Stimulated activated CD4-positive, alpha-beta T cell treated with anti-CD3 and anti-CD28 coated beads, Interleukin-15, amount 100 ng/mL, for 24 hours (primary cell): ENCODE measurements around the gene CLPSL2.

Experiments
- DNase-seq: peaks from one replicate; pipeline ENCODE4 v3.0.0-alpha.2; 2020

Gene CLPSL2

DNA sequence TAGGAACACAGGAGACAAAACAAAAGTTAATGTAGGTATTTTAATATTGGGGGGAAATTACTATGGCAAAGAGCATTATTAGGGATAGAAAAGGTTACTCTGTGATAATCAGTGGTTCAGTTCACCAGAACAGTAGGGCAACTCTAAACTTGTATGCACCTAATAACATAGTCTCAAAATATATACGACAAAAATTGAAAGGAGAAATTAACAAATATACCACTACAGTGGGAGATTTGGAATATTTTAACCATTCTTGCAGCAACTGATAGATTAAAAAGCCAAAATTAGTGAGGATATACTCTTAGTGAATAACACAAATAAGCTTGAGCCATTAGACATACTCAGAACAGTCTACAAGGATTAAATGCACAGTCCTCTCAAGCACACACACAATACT lies 28.5 kb upstream of the CLPSL2 start:
- DNase-seq = no peak

DNA sequence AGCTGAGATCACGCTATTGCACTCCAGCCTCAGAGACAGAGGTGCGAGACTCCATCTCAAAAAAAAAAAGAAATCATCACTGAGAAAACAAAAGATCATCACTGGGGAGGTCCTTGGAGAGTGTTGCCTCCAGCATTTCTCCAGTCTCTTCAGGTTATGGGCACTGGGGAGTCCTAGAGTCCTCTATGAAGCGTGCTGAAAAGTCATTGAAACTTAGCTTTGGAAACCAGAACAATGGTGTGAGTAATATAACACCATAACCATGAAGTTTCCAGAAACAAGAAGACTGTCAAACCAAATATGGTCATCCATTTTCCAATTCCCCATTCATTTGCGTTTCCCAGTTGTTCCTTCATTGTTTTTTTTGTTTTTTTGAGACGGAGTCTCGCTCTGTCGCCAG lies 25.8 kb upstream of the CLPSL2 start:
- DNase-seq = no peak

DNA sequence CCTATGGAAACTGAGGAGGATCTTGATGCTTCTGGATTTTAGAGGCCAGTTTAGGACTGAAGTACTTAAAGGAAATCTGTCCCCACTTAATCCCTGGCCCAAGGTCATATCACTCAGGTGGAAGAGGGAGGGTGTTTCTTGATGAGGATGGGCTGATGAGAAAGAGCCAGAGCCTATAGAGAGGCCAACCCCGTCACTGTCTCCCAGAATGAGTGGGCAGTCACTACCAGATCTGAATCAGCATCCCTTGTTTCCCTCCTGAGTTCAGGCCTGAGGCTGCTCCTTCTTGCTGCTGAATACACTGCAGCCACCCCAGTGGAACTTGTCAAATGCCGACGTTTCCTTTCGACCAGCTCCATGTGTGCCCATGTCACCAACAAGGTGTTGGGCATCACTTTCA lies 24.8 kb upstream of the CLPSL2 start:
- DNase-seq = peak; percentile 48

DNA sequence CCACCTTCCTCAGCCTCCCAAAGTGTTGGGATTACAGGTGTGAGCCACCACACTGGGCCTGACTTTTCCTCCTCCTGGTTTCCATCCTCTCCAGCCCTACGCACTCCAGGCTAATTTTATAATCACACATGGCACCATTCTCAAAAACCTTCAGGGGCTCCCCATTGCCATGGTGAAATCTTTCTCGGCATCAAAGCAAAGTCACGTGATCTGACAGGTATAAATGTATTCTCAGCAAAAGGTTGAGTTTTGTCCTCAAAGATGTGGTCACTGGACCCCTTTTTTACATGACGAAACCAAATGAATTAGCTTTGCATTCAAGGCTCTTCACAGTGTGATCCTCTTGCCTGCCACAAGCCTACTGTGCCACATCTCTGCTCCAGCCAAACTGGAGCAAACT lies 24.1 kb upstream of the CLPSL2 start:
- DNase-seq = no peak

DNA sequence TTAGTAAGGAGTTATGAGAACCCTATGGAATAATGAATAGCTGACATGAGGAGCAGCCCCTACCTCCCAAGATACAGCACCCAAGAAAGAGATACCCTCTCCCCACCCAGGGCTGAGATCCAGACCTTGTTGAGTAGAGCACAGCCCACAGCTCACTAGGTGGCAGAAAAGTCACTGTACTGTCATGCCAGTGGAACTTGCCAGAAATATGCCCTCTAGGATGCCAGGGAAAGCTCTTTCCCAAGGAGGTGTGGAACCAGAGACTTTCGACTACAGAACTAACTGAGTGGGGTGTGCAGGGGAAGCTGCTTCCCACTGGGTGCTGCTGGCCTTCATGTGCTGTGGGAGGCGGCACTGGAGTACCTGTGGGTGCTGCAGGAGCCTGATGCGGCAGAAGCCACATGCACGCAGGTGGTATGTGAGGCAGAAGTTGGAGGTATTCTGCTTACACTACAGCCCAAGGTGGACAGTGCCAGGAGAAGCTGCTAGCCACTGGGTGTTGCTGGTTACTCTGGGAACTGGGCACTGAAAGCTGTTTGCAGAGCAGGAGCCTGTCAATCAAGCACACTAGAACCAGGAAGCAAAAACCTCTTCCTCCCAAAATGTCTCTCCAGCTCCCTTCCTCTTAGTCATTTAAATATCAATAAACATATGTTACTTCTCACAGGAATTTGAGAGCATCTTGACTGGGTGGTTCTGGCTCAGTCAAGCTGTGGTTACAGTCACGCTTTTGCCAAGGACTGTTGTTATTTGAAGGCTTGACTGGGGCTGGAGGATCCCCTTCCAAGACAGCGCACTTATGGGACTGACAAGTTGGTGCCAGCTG lies 21.7 kb upstream of the CLPSL2 start:
- no peak for DNase-seq

DNA sequence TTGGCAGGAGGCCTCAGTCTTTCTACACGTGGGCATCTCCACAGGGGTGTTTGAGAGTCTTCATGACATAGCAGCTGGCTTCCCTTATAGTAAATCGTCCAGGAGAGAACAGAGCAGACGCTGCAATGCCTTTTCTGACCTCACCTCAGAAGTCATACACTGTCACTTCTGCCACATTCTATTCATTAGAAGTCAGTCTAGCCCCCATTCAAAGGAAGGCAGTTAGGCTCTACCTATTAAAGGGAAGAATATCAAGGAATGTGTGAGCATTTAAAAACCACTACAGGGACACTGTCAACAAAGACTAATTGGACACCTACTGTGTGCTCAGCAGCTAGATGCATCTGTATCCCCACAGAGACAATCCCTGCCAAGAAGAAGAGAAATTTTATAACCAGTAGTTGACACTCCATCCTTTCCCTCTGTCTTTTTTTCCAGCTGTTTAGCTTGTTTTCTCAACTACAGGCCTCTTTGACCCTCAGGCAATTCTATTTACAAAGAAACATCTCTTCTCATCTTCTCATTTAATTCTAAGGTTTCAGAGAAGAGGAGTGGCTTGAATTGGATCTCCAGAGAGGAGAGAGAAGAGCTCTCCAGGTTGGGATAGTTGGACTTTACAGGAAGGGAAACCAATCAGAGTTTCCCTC lies 21.0 kb upstream of the CLPSL2 start:
- DNase-seq = no peak

DNA sequence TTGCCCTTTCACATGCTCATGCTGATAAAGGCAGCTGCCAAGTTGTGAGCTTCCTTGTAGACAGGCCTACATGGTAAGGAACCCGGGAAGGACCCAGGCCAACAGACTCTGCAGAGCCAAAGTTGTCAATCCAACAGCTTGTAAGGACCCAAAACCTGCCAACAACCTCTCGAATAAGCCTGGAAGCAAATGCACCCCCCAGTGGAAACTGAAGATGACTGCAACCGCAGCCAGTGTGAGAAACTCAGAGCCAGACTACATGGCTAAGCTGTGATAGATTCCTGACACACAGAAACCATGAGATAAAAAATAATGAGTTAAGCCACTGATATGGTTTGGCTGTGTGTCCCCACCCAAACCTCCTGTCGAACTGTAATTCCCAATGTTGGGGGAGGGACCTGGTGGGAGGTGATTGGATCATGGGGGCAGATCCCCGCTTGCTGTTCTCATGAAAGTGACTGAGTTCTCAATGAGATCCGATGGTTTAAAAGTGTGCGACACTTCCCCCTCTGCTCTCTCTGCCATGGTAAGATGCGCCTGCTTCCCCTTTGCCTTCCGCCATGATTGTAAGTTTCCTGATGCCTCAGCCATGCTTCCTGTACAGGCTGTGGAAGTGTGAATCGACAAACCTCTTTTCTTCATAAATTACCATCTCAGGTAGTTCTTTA lies 18.8 kb upstream of the CLPSL2 start:
- peak; percentile 23 for DNase-seq

DNA sequence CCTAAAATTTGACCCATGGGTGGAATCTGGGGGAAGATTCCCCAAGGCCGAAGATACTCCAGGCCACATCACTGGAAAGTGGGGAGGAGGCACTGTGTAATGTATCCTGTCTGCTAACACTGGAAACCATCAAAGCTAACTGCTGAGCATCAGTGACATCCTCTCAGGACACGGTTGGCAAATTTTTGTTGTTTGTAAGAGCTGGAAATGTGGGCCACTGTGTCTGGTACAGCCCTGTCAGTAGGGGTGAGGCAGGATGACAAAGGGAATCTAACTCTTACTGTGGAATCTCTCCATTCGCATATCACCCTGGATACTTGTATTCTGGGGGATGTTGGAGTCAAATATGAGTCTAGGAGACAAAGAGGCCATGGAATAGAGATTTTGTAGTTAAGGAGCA lies 17.0 kb upstream of the CLPSL2 start:
- no peak for DNase-seq

DNA sequence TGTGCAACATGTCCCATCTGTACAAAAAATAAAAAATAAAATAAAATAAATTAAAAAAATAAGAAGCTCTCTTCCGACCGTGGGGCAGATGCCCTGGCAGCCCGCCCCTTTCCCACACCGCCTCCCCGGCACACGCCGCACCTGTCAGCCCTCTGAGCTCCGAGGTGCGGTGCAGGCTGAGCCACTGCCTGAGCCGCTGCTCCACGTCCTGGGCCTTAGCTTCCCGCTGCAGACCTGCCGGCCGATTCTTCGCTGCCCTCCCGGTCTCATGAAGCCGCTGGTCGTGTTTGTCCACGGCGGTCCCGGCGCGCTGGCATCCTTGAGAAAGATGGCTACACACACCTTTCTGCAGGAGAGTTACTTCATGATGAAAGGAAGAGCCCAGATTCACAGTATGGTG lies 10.7 kb upstream of the CLPSL2 start:
- DNase-seq = no peak

DNA sequence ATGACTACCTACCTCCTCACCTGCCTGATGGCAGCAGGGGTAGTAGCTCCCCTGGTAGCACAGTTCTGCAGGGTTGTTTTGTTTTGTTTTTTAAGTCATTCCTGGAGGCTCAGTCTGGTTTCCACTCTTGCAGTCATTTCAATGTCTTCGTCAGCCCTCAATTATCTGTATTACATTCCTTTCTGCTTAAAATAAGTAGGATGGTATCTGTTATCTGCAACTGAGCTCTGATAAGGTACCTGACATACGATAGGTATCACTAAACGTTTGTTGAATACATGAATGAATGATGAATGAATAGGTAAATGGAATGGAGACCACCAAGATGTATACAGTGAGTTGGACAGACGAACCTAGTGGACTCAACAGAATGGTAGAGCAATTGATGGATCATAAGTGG lies 7.2 kb upstream of the CLPSL2 start:
- no peak for DNase-seq

DNA sequence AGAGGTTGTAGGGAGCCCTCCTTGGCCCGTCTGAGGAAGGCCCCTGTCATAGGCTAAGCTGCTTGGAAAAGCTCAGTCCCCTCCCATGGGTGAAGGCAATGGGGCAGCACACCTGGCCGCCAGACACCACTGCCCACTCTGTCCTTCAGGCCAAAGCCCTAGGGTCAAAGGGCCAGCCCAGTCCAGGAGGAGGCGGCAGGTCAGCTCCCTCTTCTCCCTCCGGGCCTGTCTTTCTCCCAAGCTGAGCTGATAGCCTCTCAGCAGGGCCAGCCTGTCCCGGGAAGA lies 5.1 kb upstream of the CLPSL2 start:
- DNase-seq = no peak

DNA sequence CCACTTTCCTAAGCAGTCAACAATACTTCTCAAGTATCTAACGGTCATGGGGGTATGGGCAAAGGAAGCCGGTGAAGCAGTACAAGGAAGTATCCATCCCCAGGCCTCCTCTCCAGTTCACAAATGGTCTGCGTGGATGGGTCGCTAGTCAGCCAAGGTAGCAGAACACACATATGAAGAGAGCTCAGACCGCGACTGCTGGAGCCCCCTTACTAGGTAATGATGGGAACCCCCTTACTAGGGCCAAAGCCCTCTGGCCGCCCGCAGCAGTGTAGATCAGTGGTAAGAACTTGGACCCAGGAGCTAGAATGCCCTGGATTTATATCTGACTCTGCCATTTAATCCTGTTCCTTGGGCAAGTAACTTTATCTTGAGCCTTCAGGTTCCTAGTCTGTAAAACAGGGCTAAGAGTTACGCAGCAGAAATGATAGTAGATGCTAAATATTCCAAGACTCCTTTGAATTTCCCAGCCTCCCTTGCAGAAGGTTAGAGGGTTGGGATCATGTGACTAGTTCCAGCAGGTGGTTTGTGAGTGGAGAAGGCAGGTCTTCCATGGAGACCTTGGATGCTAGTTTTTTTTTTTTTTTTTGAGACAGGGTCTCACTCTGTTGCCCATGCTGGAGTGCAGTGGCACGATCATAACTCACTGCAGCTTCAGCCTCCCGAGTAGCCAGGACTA lies 2.1 kb upstream of the CLPSL2 start:
- DNase-seq = no peak

DNA sequence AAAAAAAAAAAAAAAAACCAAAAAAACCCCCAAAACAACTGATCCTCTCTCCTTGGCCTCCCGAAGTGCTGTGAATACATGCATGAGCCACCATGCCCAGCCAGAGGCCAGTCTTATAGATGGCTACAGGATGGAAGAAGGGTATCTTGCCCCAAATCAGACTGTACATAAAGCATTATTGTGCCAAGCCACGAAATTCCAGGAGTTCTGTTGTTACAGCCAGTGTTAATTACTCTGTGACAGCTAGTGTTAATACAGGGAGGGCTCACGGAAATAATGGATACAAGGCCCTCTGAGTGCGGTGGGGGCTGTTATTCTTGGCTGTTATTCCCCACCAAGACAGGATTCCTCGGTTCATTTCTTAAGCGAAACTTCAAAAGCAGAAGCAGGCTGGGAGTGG lies 1.4 kb upstream of the CLPSL2 start:
- DNase-seq = no peak

DNA sequence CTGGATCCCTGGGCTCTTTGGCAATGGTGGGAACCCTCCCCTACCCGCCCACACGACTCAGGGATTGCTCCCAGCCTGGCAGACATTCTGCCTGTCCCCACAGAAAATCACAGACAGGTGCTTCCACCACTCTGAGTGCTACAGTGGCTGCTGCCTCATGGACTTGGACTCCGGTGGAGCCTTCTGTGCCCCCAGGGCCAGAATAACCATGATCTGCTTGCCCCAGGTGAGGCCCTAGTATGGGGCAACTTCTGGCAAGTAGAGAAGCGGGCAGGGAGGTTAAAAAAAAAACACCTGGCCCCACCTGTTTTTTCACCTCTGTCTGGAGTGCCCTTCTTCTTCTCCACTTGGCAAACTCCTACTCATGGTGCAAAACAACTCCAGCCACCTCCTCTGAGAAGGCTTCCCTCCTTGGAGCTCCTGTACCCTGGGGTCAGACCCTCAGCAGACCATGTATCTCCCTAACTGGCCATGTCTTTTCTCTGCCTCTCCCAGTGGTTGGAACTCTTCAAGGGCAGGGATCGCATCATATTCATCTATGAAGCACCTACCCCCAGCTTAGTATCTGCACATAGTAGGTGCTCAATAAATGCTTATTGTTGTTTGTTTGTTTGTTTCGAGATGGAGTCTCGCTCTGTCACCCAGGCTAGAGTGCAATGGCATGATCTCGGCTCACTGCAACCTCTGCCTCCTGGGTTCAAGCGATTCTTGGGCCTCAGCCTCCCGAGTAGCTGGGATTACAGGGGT lies 1.1 kb downstream of the CLPSL2 start:
- no peak for DNase-seq

DNA sequence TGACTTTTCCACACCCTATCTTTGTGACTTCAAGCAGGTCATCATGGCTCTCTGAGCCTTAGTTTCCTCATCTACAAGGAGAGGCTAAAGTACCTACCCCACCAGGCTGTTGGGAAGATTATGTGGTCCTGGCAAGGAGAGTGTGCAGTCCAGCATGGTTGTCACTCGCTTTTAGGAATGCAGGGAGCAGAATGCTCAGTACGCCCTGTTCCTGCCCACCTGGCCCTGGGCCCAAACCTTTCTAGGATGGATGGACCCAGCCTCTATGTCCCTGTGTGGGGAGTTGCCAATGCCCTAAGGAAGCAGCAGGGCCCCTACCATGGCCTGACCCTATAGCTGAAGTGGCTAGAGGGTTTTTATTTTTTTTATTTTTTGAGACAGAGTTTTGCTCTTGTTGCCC lies 2.0 kb downstream of the CLPSL2 start:
- no peak for DNase-seq

DNA sequence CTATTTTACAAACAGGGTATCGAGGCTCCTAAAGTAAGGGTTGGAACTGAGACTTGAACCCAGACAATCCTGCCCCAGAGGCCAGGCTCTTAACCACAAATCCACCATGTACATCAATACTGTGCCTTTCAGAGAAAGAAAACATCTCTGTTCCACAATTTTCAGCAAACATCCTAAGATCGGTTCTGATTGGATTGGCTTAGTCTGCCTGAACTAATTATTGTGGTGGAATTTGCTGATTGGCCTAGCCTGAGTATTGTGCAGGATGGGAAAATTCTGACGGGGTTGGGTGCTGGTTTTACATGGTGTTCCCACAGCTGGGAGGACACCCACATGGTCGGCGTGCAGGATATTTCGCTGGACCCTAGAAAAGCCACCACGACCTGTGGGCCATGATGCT lies 4.3 kb downstream of the CLPSL2 start, which contains the start of gene CLPSL1:
Gene CLPSL1, plus strand, starts transcription at position 301 of the 400 bp plus-strand sequence. Its CDS starts 92 bp downstream, at position 393.
- DNase-seq = no peak

DNA sequence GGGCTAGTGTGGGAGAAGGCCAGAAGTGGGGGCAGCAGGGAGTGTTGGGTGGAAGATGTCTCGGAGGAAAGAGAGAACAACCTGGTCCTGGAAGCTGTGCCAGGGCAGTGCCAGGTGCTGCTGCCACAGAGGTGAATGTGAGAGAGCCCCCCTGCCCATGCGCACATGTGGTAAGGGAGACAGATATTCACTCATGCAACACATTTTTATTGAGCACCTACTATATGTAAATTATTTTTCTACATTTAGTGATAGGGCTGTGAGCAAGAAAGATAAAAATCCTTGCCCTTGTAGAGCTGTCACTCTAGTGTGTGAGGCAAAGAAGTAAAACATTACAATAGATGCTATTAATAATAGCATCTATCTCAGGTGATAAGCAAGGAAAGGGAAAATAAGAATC lies 4.9 kb downstream of the CLPSL2 start:
- no peak for DNase-seq

DNA sequence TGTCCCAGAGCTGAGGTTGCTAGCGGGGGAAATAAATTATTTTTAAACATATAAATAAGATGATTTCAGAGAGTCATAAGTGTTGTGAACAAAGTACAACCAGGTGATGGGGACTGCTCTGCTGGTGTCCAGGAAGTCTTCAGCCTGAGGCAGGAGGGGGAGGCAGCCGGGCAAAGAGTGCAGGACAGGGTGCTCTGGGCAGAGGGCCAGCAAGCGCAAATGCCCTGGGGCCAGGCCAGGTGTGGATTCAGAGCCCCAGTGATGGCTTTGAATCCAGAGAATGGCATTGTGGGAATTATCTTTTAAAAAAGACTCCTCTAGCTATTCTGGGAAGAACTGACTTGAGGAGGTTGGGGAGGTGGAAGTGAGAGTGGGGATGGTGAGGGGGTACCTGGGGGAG lies 6.0 kb downstream of the CLPSL2 start:
- DNase-seq = no peak

DNA sequence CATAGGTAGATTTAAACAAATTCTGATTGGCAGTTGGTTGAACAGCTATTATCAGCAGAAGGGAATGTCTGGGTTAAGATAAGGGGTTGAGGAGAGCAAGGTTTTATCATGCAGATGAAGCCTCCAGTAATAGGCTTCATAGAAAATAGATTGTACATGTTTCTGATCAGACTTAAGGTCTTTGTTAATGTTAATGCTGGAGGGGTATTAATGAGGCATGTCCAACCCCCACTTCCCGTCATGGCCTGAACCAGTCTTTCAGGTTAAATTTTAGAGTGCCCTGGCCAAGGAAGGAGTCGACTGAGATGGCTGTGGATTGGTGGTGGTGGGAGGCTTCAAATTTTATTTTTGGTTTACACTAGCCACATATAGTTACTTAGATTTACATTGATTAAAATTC lies 7.8 kb downstream of the CLPSL2 start:
- DNase-seq = no peak

DNA sequence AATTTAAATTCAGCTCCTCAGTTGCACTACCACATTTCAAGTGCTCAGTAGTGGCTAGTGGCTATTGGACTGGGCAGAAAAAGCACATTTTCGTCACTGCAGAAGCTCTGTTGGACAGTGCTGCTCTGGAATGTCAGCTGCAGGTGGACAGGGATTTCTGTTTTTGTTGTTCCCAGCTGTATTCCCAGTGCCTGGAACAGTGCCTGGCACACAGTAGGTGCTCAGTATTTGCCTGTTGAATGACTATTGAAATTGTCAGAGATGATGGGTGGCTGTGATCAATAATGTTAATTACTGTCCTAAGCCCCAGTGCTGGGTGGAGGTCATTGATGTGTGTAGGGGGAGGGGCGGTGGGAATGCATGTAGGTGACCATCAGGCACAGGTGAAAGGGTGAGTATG lies 9.9 kb downstream of the CLPSL2 start:
- DNase-seq = no peak

DNA sequence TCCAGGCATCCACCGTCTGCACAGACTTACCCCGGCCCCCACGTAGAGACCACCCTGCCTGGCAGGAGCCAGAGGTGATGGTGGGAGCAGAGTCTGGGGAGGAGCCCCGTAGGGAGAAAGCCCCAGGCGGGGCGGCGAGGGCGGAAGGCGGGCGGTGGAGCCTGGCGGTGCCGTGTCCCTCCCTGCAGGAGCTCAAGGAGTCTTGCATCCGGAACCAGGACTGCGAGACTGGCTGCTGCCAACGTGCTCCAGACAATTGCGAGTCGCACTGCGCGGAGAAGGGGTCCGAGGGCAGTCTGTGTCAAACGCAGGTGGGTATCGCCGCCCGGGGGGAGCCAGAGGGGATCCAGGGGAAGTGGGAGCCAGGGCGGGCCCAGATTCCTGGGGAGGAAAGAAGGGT lies 10.4 kb downstream of the CLPSL2 start:
- DNase-seq = no peak

DNA sequence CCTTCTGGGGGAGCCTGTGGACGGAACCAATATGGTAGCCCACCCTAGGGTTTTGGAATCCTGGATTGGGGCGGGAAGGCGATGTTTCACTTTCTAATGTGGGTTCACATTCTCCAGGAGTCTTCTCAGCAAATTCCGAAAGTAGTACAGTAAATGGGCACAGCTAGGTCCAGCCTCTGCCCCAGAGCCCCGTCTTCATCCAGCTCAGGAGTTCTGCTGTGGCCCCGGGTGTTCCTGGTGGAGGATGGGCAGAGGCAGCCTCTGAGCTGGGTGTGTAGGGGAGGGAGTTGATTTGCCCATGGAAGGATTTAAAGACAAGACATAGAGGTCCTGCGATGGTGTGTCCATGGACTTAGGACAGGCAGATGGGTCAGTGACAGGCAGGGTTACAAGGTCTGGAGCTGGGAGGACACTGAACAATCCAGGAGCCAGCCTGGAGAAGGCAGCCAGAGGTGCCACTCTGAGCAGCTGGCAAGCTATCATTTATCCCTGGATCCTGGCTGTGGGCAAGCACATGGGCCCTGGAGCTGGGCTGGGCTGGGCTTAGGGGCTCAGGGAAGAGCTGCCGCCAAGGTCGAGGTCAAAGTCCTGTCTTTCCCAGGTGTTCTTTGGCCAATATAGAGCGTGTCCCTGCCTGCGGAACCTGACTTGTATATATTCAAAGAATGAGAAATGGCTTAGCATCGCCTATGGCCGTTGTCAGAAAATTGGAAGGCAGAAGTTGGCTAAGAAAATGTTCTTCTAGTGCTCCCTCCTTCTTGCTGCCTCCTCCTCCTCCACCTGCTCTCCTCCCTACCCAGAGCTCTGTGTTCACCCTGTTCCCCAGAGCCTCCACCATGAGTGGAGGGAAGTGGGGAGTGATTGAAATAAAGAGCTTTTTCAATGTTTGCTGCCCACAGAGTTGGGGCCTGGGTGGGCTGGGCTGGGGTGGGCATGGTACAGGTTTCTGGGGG lies 11.1 kb downstream of the CLPSL2 start:
- DNase-seq = no peak
